HCT116 (cell line): ENCODE results near the gene CACNB2. TPM values are rescaled to one million over a fixed set of nuclear protein-coding genes. Genes with fewer than 3 reads are reported as not detected.

ENCODE experiments used
- ATAC-seq: fragments of 200-7000 bp; cut with Tn5 transposase; 2 replicates; pipeline ENCODE4 v1.9.1; 2020; ENCODE audit warnings: mild to moderate bottlenecking, moderate library complexity
- BruUV-seq: library from RNA; stranded (reverse); fragments of 400-500 nt; replicated peaks from 2 replicates; lab custom pipeline; 2021; lab: Mats Ljungman, UMichigan
- CTCF ChIA-PET: fragments of 300-600 bp; sonication (Branson Sonifier 250); formaldehyde crosslinking; loops from one replicate; lab custom pipeline; 2021; ENCODE audit warnings: antibody characterized with exemption; lab: Charles Lee
- POLR2A ChIA-PET: fragments of 300-600, 350-600 bp; sonication (Branson Sonifier 250); formaldehyde crosslinking; loops from one replicate; lab custom pipeline; 2021; ENCODE audit warnings: antibody characterized with exemption; lab: Charles Lee
- RAD21 ChIA-PET, 2 experiments: fragments of 300-600 bp; sonication (Branson Sonifier 250); formaldehyde crosslinking; loops; one replicate each; lab custom pipeline; 2023; ENCODE audit warnings: low total read pairs in 2 of 2; ENCODE audit not compliant: uncharacterized antibody in 2 of 2, unreplicated experiment in 2 of 2, low non-redundant PET in 1 of 2; lab: Charles Lee
- DNase-seq: peaks from one replicate; pipeline ENCODE4 v3.0.0-alpha.2; 2010; ENCODE audit warnings: low read depth, low spot score
- H2AFZ ChIP-seq: fragments of 200-600 bp; shearing (Covaris generic), sonication (generic); 2 replicates; pipeline ENCODE4 v1.6.1; 2017; ENCODE audit warnings: low read depth, mixed run types, mixed read lengths, antibody characterized with exemption, low read length; ENCODE audit not compliant: poor library complexity, severe bottlenecking
- H3K27ac ChIP-seq: 2 replicates; pipeline ENCODE4 v1.5.1; 2012; ENCODE audit warnings: low read depth, low read length
- H3K27me3 ChIP-seq: fragments of 200-600 bp; sonication (generic); 2 replicates; pipeline ENCODE4 v1.6.1; 2016; ENCODE audit warnings: mixed run types, low read length, mixed read lengths; ENCODE audit not compliant: insufficient read depth
- H3K36me3 ChIP-seq, 2 experiments: fragments of 200-500 bp in 1 of 2; fragments of 200-600 bp in 1 of 2; sonication (Bioruptor generic) in 1 of 2; sonication (generic) in 1 of 2; 2 replicates each; pipeline versions ENCODE4 v1.5.1 to v1.6.1; 2014 to 2016; ENCODE audit warnings: low read length in 2 of 2, inconsistent platforms in 1 of 2, mixed read lengths in 1 of 2, mixed run types in 1 of 2; ENCODE audit not compliant: insufficient read depth in 2 of 2, control insufficient read depth in 1 of 2
- H3K4me1 ChIP-seq, 2 experiments: fragments of 200-600 bp in 1 of 2; sonication (generic) in 1 of 2; 2 replicates each; pipeline versions ENCODE4 v1.5.1 to v1.6.1; 2012 to 2017; ENCODE audit warnings: low read length in 2 of 2, inconsistent platforms in 1 of 2, mild to moderate bottlenecking in 1 of 2, mixed read lengths in 1 of 2, mixed run types in 1 of 2, moderate library complexity in 1 of 2; ENCODE audit not compliant: insufficient read depth in 2 of 2, control insufficient read depth in 1 of 2
- H3K4me2 ChIP-seq: fragments of 200-600 bp; sonication (generic); 2 replicates; pipeline ENCODE4 v1.6.1; 2017; ENCODE audit warnings: mixed run types, low read length, mixed read lengths
- H3K4me3 ChIP-seq, 2 experiments: fragments of 200-600 bp in 1 of 2; sonication (generic) in 1 of 2; replicated peaks in 1 of 2; 2 replicates each; pipeline ENCODE4 v1.5.1; 2011 to 2016; ENCODE audit warnings: low read length in 2 of 2, control low read depth in 1 of 2, low read depth in 1 of 2, mild to moderate bottlenecking in 1 of 2, mixed read lengths in 1 of 2, mixed run types in 1 of 2
- H3K79me2 ChIP-seq: fragments of 200-600 bp; sonication (generic); 2 replicates; pipeline ENCODE4 v1.6.1; 2017; ENCODE audit warnings: mild to moderate bottlenecking, mixed run types, low read length, moderate library complexity, mixed read lengths; ENCODE audit not compliant: insufficient read depth
- H3K9ac ChIP-seq: fragments of 200-600 bp; sonication (generic); 2 replicates; pipeline ENCODE4 v1.6.1; 2016; ENCODE audit warnings: low read length, mixed read lengths
- H3K9me2 ChIP-seq: fragments of 200-600 bp; sonication (generic), shearing (Covaris generic); 2 replicates; pipeline ENCODE4 v1.6.1; 2017; ENCODE audit warnings: mixed run types, mild to moderate bottlenecking, moderate library complexity; ENCODE audit not compliant: insufficient read depth
- H3K9me3 ChIP-seq, 2 experiments: fragments of 200-500 bp in 1 of 2; fragments of 200-600 bp in 1 of 2; sonication (Bioruptor generic) in 1 of 2; sonication (generic) in 1 of 2; 2 replicates each; pipeline ENCODE4 v1.6.1; 2014 to 2017; ENCODE audit warnings: low read length in 2 of 2, mixed read lengths in 2 of 2, inconsistent platforms in 1 of 2, low read depth in 1 of 2, mild to moderate bottlenecking in 1 of 2, mixed run types in 1 of 2, moderate library complexity in 1 of 2; ENCODE audit not compliant: control insufficient read depth in 1 of 2, insufficient read depth in 1 of 2
- H4K20me1 ChIP-seq: fragments of 200-600 bp; sonication (generic), shearing (Covaris generic); 2 replicates; pipeline ENCODE4 v1.6.1; 2017; ENCODE audit warnings: mixed run types, mild to moderate bottlenecking, moderate library complexity; ENCODE audit not compliant: insufficient read depth
- ATF3 ChIP-seq: IDR thresholded peaks from 2 replicates; pipeline ENCODE4 v1.6.1; 2012
- CBX3 ChIP-seq: IDR thresholded peaks from 2 replicates; pipeline ENCODE4 v1.6.1; 2012; ENCODE audit warnings: low read depth
- CEBPB ChIP-seq: IDR thresholded peaks from 2 replicates; pipeline ENCODE4 v1.6.1; 2012; ENCODE audit warnings: low read depth
- CTCF ChIP-seq, 3 experiments: fragments of 200-600 bp in 1 of 3; sonication (generic) in 1 of 3; IDR thresholded peaks in 2 of 3; conservative IDR thresholded peaks in 1 of 3; 2 replicates each; pipeline ENCODE4 v1.5.1; 2012 to 2017; ENCODE audit warnings: low read depth in 2 of 3, low read length in 2 of 3, antibody characterized with exemption in 1 of 3, borderline replicate concordance in 1 of 3, control low read depth in 1 of 3, mild to moderate bottlenecking in 1 of 3, mixed read lengths in 1 of 3, mixed run types in 1 of 3, moderate library complexity in 1 of 3; ENCODE audit not compliant: insufficient read depth in 1 of 3
- EGR1 ChIP-seq: IDR thresholded peaks from 2 replicates; pipeline ENCODE4 v1.6.1; 2012; ENCODE audit warnings: low read depth
- EZH2 ChIP-seq: fragments of 200-600 bp; sonication (generic); IDR thresholded peaks from 2 replicates; pipeline ENCODE4 v1.6.1; 2017; ENCODE audit warnings: antibody characterized with exemption, mixed run types
- EZH2phosphoT487 ChIP-seq: fragments of 200-600 bp; IDR thresholded peaks from 2 replicates; pipeline ENCODE4 v1.6.1; 2018; ENCODE audit warnings: antibody characterized with exemption, borderline replicate concordance
- POLR2AphosphoS5 ChIP-seq: IDR thresholded peaks from 2 replicates; pipeline ENCODE4 v1.6.1; 2011; ENCODE audit warnings: mild to moderate bottlenecking, low read depth, low read length, moderate library complexity
- RAD21 ChIP-seq: IDR thresholded peaks from 2 replicates; pipeline ENCODE4 v1.6.1; 2012; ENCODE audit warnings: low read depth, mild to moderate bottlenecking
- SIN3A ChIP-seq: IDR thresholded peaks from 2 replicates; pipeline ENCODE4 v1.6.1; 2012; ENCODE audit warnings: low read depth
- SP1 ChIP-seq: IDR thresholded peaks from 2 replicates; pipeline ENCODE4 v1.6.1; 2012; ENCODE audit warnings: low read depth
- TCF7L2 ChIP-seq: IDR thresholded peaks from 2 replicates; pipeline ENCODE4 v1.7.0; 2011; ENCODE audit warnings: borderline replicate concordance, inconsistent platforms; ENCODE audit not compliant: insufficient read depth, insufficient read length; ENCODE audit errors: extremely low read depth
- ZFX ChIP-seq: fragments of 450-650 bp; IDR thresholded peaks from 2 replicates; pipeline ENCODE4 v1.6.1; 2017
- intact Hi-C: fragments of 100-400 bp; cut with micrococcal nuclease; formaldehyde crosslinking; loops from 2 replicates; pipeline ENCODE4 v1.10.0; 2022
- total RNA-seq: library from RNA; stranded (reverse); gene quantifications from one replicate; pipeline ENCODE4 v1.2.1, GENCODE V29; 2021; ENCODE audit not compliant: unreplicated experiment
- TF ChIP-seq, protein P1 (sequence below): IDR thresholded peaks from 2 replicates; pipeline ENCODE4 v1.6.1; 2012; ENCODE audit warnings: low read depth

Gene CACNB2
- total RNA-seq, 1 experiment from 2014 or later: 0.71 TPM

DNA sequence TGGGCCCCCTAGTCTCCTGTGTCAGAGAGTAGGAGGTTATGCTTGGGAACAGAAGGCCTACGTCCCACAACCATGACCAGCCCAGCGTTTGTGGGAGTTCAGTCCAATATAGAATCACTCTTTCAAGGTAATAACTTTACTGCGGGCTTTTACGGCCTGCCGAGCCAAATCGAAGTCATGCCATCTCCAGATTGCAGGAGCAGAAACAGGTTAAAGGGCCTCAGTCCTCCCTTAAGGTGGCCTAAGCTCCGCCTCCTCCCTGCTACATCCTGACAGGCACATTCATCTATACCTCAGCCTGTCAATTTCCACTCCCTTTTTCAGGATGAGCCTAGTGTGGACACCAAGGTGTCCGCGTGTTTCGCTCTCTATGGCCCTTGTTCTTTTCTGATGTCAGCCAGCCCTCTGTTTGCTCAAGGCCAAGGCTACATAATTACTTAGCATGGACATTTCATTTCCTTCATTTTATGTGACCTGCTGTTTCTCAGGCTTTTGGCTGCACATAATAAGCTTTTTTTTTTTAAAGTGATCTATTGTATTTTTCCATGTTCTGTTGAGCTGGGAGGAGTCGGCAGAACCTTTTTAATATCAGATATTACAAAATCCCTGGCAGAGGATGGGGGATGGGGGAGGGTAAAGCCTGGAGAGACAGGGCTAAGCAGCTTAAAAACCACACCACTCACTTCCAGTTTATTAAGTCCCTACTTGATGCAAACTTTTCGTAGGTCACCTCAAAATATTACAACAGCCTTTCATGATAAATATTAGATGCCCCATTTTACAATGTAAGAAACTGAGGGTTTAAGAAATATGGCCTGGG, 84.6 kb downstream of the CACNB2 start:
- no peak for ATAC-seq
- H3K27ac ChIP-seq: no peak overlapping the region
- H3K4me1 ChIP-seq: no peaks in the 10 kb centered on the region; a peak in 1 of 4 replicates
- no peaks in the 10 kb centered on the region for H3K9me2 ChIP-seq
- H3K36me3 ChIP-seq: no peaks in the 10 kb centered on the region
- TF ChIP-seq EGR1: no peak
- no peak for TF ChIP-seq CBX3
- TF ChIP-seq RAD21: no peak
- no peak for TF ChIP-seq CTCF (IDR thresholded peaks at IDR 0.05 in 2 of 3, conservative IDR thresholded peaks at IDR 0.05 in 1 of 3; ENCODE audit: borderline replicate concordance in 1 of 3, insufficient read depth in 1 of 3, low read depth in 2 of 3, low read length in 2 of 3)
- no peak for TF ChIP-seq EZH2phosphoT487
- TF ChIP-seq ATF3: no peak
- TF ChIP-seq SIN3A: no peak
- no peak for TF ChIP-seq CEBPB
- TF ChIP-seq SP1: no peak
- no peak for TF ChIP-seq POLR2AphosphoS5
- no peak for TF ChIP-seq TCF7L2
- TF ChIP-seq, protein P1, sequence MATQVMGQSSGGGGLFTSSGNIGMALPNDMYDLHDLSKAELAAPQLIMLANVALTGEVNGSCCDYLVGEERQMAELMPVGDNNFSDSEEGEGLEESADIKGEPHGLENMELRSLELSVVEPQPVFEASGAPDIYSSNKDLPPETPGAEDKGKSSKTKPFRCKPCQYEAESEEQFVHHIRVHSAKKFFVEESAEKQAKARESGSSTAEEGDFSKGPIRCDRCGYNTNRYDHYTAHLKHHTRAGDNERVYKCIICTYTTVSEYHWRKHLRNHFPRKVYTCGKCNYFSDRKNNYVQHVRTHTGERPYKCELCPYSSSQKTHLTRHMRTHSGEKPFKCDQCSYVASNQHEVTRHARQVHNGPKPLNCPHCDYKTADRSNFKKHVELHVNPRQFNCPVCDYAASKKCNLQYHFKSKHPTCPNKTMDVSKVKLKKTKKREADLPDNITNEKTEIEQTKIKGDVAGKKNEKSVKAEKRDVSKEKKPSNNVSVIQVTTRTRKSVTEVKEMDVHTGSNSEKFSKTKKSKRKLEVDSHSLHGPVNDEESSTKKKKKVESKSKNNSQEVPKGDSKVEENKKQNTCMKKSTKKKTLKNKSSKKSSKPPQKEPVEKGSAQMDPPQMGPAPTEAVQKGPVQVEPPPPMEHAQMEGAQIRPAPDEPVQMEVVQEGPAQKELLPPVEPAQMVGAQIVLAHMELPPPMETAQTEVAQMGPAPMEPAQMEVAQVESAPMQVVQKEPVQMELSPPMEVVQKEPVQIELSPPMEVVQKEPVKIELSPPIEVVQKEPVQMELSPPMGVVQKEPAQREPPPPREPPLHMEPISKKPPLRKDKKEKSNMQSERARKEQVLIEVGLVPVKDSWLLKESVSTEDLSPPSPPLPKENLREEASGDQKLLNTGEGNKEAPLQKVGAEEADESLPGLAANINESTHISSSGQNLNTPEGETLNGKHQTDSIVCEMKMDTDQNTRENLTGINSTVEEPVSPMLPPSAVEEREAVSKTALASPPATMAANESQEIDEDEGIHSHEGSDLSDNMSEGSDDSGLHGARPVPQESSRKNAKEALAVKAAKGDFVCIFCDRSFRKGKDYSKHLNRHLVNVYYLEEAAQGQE: no peak
- no peak for TF ChIP-seq ZFX
- no peak for TF ChIP-seq EZH2
- H3K4me3 ChIP-seq: no peak overlapping the region
- no peaks in the 10 kb centered on the region for H4K20me1 ChIP-seq
- BruUV-seq: no TSS peak
- CTCF ChIA-PET: interaction anchor here (1.0 to 2.7 kb wide), 2 partner anchors 8 to 377 kb away, joined by 3 to 16 read pairs; no protein-coding TSS in a partner anchor
- RAD21 ChIA-PET: no interaction called here
- H3K27me3 ChIP-seq: no peaks in the 10 kb centered on the region
- POLR2A ChIA-PET: no interaction called here
- intact Hi-C loops: no loop called here
- H3K9ac ChIP-seq: no peak overlapping the region
- no peak overlapping the region for H2AFZ ChIP-seq
- H3K79me2 ChIP-seq: no peaks in the 10 kb centered on the region
- no peak overlapping the region for H3K4me2 ChIP-seq
- no peak for DNase-seq
- H3K9me3 ChIP-seq: no peaks in the 10 kb centered on the region
